ENCODE data around the gene TM4SF1. TPM values are rescaled to one million over a fixed set of nuclear protein-coding genes. Genes with fewer than 3 reads are reported as not detected.

TM4SF1 gene
- total RNA-seq, 1 donor from 2014 or later = 43.0 TPM

DNA sequence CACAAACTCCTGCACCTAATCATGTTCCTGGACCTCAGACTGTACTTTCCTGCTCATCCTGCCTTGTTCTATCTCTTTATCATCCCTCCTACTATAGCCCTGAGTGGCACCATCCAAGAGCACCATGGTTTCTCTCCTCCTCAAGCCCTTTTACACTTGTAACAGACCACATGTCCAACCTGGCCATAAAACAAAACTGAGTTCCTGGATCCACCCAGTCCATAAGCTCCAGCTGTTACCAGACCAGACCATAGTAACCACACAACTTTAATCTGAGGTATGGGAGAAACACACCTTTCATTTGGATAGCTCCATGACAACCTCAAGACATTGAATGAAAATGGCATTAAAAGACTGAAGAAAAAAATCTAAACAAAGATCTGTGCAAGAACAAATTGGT lies 53.1 kb downstream of the TM4SF1 start:
- no peak overlapping the region for H3K4me3 ChIP-seq (ENCODE audit: low read depth, low read length)
- no peaks in the 10 kb centered on the region for H3K36me3 ChIP-seq (ENCODE audit: control insufficient read depth, insufficient read depth, low read length)
- TF ChIP-seq, protein P1, sequence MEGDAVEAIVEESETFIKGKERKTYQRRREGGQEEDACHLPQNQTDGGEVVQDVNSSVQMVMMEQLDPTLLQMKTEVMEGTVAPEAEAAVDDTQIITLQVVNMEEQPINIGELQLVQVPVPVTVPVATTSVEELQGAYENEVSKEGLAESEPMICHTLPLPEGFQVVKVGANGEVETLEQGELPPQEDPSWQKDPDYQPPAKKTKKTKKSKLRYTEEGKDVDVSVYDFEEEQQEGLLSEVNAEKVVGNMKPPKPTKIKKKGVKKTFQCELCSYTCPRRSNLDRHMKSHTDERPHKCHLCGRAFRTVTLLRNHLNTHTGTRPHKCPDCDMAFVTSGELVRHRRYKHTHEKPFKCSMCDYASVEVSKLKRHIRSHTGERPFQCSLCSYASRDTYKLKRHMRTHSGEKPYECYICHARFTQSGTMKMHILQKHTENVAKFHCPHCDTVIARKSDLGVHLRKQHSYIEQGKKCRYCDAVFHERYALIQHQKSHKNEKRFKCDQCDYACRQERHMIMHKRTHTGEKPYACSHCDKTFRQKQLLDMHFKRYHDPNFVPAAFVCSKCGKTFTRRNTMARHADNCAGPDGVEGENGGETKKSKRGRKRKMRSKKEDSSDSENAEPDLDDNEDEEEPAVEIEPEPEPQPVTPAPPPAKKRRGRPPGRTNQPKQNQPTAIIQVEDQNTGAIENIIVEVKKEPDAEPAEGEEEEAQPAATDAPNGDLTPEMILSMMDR (IDR thresholded peaks at IDR 0.05; ENCODE audit: insufficient read depth, low read length, poor library complexity, severe bottlenecking) = no peak
- DNase-seq (ENCODE audit: low read depth) = no peak
- no peaks in the 10 kb centered on the region for H3K27me3 ChIP-seq (ENCODE audit: control insufficient read depth, insufficient read depth, low read length)

DNA sequence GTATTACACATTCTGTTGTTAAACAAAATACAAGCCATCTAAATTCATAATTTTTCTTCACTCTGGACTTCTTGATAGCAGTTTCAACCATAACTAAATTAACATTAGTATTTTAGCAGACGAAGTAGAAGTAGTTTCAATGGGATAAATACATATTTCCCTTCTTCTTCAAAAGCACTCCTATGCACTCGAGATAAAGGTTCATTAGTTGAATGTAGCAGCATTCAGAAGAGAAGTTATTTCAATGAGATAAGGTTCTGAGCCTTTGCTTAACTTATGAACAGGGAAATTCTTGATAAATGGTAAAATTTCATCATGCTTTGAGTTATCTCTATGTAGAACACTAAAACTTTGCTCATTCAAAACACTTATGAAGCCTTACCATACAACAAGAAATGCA lies 55.8 kb downstream of the TM4SF1 start:
- no peak for DNase-seq (ENCODE audit: low read depth)
- H3K27me3 ChIP-seq (ENCODE audit: control insufficient read depth, insufficient read depth, low read length) = no peaks in the 10 kb centered on the region
- TF ChIP-seq, protein P1 (IDR thresholded peaks at IDR 0.05; ENCODE audit: insufficient read depth, low read length, poor library complexity, severe bottlenecking) = no peak
- H3K36me3 ChIP-seq (ENCODE audit: control insufficient read depth, insufficient read depth, low read length) = no peaks in the 10 kb centered on the region
- H3K4me3 ChIP-seq (ENCODE audit: low read depth, low read length) = no peak overlapping the region

GRCh38 chr3:149321136-149321535 lies 56.3 kb downstream of the TM4SF1 start:
- no peak for DNase-seq (ENCODE audit: low read depth)
- no peaks in the 10 kb centered on the region for H3K36me3 ChIP-seq (ENCODE audit: control insufficient read depth, insufficient read depth, low read length)
- H3K4me3 ChIP-seq (ENCODE audit: low read depth, low read length) = no peak overlapping the region
- TF ChIP-seq, protein P1 (IDR thresholded peaks at IDR 0.05; ENCODE audit: insufficient read depth, low read length, poor library complexity, severe bottlenecking) = no peak
- H3K27me3 ChIP-seq (ENCODE audit: control insufficient read depth, insufficient read depth, low read length) = no peaks in the 10 kb centered on the region

- TF ChIP-seq, protein P1 (IDR thresholded peaks at IDR 0.05; ENCODE audit: insufficient read depth, low read length, poor library complexity, severe bottlenecking) = no peak
- no peak overlapping the region for H3K4me3 ChIP-seq (ENCODE audit: low read depth, low read length)
- no peak for DNase-seq (ENCODE audit: low read depth)
- H3K27me3 ChIP-seq (ENCODE audit: control insufficient read depth, insufficient read depth, low read length) = no peaks in the 10 kb centered on the region
- no peaks in the 10 kb centered on the region for H3K36me3 ChIP-seq (ENCODE audit: control insufficient read depth, insufficient read depth, low read length)
Measured at GRCh38 chr3:149319750-149320149, 57.7 kb downstream of the TM4SF1 start.

Other genes starting within 250 kb of the TM4SF1 start
- gene HPS3, start 248.0 kb downstream of the TM4SF1 start, total RNA-seq = 18.8 and 19.4 TPM in 2 replicates
- gene CP, start 155.8 kb downstream of the TM4SF1 start, total RNA-seq = 0.07 TPM in 1 of 2 replicates, not detected in the other
- 0.21 TPM in 1 of 2 replicates, not detected in the other for gene TM4SF18, start 44.0 kb downstream of the TM4SF1 start, total RNA-seq
- gene TM4SF4, start 97.0 kb upstream of the TM4SF1 start, total RNA-seq = not detected in 2 replicates

Measured in kidney epithelial cell (primary cell).